Smooth muscle cell (in vitro differentiated cells): ENCODE results near the gene FHL5. TPM values are rescaled to one million over a fixed set of nuclear protein-coding genes. Genes with fewer than 3 reads are reported as not detected.

Source experiments
- DNase-seq: peaks from one replicate; lab custom pipeline; 2025; ENCODE audit not compliant: unreplicated experiment; lab: John Stamatoyannopoulos, UW
- H2AFZ ChIP-seq: fragments of 200-600 bp; sonication (generic); 2 replicates; pipeline ENCODE4 v1.6.0; 2016; ENCODE audit warnings: antibody characterized with exemption, low read depth, mild to moderate bottlenecking
- H3F3A ChIP-seq: fragments of 200-600 bp; sonication (generic); 2 replicates; pipeline ENCODE4 v1.6.0; 2017; ENCODE audit warnings: antibody characterized with exemption, low read depth
- H3K27ac ChIP-seq: fragments of 200-600 bp; sonication (generic); 2 replicates; pipeline ENCODE4 v1.5.1; 2016; ENCODE audit warnings: low read depth, mild to moderate bottlenecking
- H3K27me3 ChIP-seq: fragments of 200-600 bp; sonication (generic); 2 replicates; pipeline ENCODE4 v1.6.1; 2016; ENCODE audit warnings: low read depth, mild to moderate bottlenecking
- H3K36me3 ChIP-seq: fragments of 200-600 bp; sonication (generic); 2 replicates; pipeline ENCODE4 v1.5.1; 2016; ENCODE audit warnings: low read depth
- H3K4me1 ChIP-seq: fragments of 200-600 bp; sonication (generic); 2 replicates; pipeline ENCODE4 v1.5.1; 2016; ENCODE audit warnings: low read depth
- H3K4me2 ChIP-seq: fragments of 200-600 bp; sonication (generic); 2 replicates; pipeline ENCODE4 v1.6.0; 2016; ENCODE audit warnings: mild to moderate bottlenecking
- H3K4me3 ChIP-seq: fragments of 200-600 bp; sonication (generic); 2 replicates; pipeline ENCODE4 v1.5.1; 2016; ENCODE audit warnings: mild to moderate bottlenecking
- H3K79me2 ChIP-seq: fragments of 200-600 bp; sonication (generic); 2 replicates; pipeline ENCODE4 v1.6.0; 2016; ENCODE audit warnings: low read depth, mild to moderate bottlenecking
- H3K9ac ChIP-seq: fragments of 200-600 bp; sonication (generic); 2 replicates; pipeline ENCODE4 v1.6.0; 2016; ENCODE audit warnings: low read depth
- H3K9me3 ChIP-seq: fragments of 200-600 bp; sonication (generic); replicated peaks from 2 replicates; pipeline ENCODE4 v1.5.1; 2016; ENCODE audit warnings: low read depth
- H4K20me1 ChIP-seq: fragments of 200-600 bp; sonication (generic); 2 replicates; pipeline ENCODE4 v1.6.0; 2016; ENCODE audit warnings: low read depth
- WGBS: methylation state at CpG from one replicate; pipeline ENCODE4 v1.1.7; 2016; ENCODE audit warnings: low lambda C conversion rate; 5-methylcytosine and 5-hydroxymethylcytosine counted together
- polyA plus RNA-seq: library from polyadenylated mRNA; unstranded; fragments of >200 nt; fragmentation: Nextera tagmentation; extraction: Ambion mirVana; gene quantifications from 2 replicates; pipeline ENCODE4 v1.2.1, GENCODE V29; 2016
- total RNA-seq: library from RNA; depleted of rRNA; stranded (reverse); fragments of >200 nt; gene quantifications from 2 replicates; pipeline ENCODE4 v1.2.3, GENCODE V29; 2014
- TF ChIP-seq, protein P1 (sequence below): fragments of 200-600 bp; sonication (generic); IDR thresholded peaks from 2 replicates; pipeline ENCODE4 v1.5.1; 2017; ENCODE audit warnings: borderline replicate concordance, mild to moderate bottlenecking, antibody characterized with exemption; ENCODE audit not compliant: insufficient read depth, poor library complexity, severe bottlenecking

Gene FHL5
- total and polyA plus RNA-seq, 2 experiments from 2014 or later = not detected

GRCh38 chr6:96611342-96611991 lies 48.5 kb downstream of the FHL5 start:
- H3K4me2 ChIP-seq = no peak overlapping the region
- no peak overlapping the region for H2AFZ ChIP-seq
- TF ChIP-seq, protein P1, sequence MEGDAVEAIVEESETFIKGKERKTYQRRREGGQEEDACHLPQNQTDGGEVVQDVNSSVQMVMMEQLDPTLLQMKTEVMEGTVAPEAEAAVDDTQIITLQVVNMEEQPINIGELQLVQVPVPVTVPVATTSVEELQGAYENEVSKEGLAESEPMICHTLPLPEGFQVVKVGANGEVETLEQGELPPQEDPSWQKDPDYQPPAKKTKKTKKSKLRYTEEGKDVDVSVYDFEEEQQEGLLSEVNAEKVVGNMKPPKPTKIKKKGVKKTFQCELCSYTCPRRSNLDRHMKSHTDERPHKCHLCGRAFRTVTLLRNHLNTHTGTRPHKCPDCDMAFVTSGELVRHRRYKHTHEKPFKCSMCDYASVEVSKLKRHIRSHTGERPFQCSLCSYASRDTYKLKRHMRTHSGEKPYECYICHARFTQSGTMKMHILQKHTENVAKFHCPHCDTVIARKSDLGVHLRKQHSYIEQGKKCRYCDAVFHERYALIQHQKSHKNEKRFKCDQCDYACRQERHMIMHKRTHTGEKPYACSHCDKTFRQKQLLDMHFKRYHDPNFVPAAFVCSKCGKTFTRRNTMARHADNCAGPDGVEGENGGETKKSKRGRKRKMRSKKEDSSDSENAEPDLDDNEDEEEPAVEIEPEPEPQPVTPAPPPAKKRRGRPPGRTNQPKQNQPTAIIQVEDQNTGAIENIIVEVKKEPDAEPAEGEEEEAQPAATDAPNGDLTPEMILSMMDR = no peak
- no peaks in the 10 kb centered on the region for H3K27me3 ChIP-seq
- 83% methylated on average over 1 of the region's 1 CpG for whole genome bisulfite sequencing
- no peaks in the 10 kb centered on the region for H3K79me2 ChIP-seq
- no peak overlapping the region for H3K9ac ChIP-seq
- no peak for DNase-seq
- no peaks in the 10 kb centered on the region for H3F3A ChIP-seq
- H4K20me1 ChIP-seq = no peaks in the 10 kb centered on the region
- no peak overlapping the region for H3K4me3 ChIP-seq
- no peak overlapping the region for H3K27ac ChIP-seq
- no peaks in the 10 kb centered on the region for H3K36me3 ChIP-seq
- H3K9me3 ChIP-seq = no peaks in the 10 kb centered on the region
- H3K4me1 ChIP-seq = no peaks in the 10 kb centered on the region

GRCh38 chr6:96613291-96613999 lies 50.5 kb downstream of the FHL5 start:
- TF ChIP-seq, protein P1 = no peak
- DNase-seq = no peak
- Histone ChIP-seq H3K4me2 (no peak overlapping the region), H3K9me3 (no peaks in the 10 kb centered on the region), H4K20me1 (no peaks in the 10 kb centered on the region), H3K27ac (no peak overlapping the region), H3K27me3 (no peaks in the 10 kb centered on the region), H3K79me2 (no peaks in the 10 kb centered on the region), H2AFZ (no peak overlapping the region), H3K36me3 (no peaks in the 10 kb centered on the region), H3F3A (no peaks in the 10 kb centered on the region), H3K4me1 (no peaks in the 10 kb centered on the region), H3K4me3 (no peak overlapping the region), H3K9ac (no peak overlapping the region)
- 91% methylated on average over 2 of the region's 2 CpGs for WGBS

DNA sequence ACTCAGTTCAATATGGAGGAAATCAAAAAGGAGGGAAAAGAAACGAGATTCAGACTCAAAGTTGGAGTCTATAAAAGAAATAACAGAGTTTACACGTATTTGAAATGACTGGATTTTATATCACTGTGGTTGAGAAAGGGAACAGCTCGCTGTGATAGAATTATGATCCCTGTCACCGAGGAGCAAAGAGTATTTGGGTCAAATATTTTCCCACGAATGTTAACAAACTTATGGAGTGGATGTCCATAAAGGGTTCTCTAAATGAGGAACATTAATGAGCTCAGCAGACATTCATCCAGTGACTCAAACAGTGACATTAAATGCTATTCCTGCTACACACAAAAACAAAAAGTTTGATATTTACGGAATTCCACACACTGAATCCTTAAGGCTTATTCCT lies 57.9 kb downstream of the FHL5 start:
- H3K4me2 ChIP-seq = no peak overlapping the region
- TF ChIP-seq, protein P1 = no peak
- no peaks in the 10 kb centered on the region for H3K79me2 ChIP-seq
- H4K20me1 ChIP-seq = no peaks in the 10 kb centered on the region
- H3K4me1 ChIP-seq = no peaks in the 10 kb centered on the region
- DNase-seq = no peak
- H3K9me3 ChIP-seq = no peaks in the 10 kb centered on the region
- H3F3A ChIP-seq = no peaks in the 10 kb centered on the region
- H2AFZ ChIP-seq = no peak overlapping the region
- H3K4me3 ChIP-seq = no peak overlapping the region
- no peak overlapping the region for H3K9ac ChIP-seq
- WGBS = 76% methylated on average over 6 of the region's 6 CpGs
- no peak overlapping the region for H3K27ac ChIP-seq
- H3K36me3 ChIP-seq = no peaks in the 10 kb centered on the region
- H3K27me3 ChIP-seq = peaks cover 10% of the 10 kb centered on the region
